Upper lobe of left lung (tissue), 6 donors: ENCODE measurements around the gene RPS6KA2. TPM values are rescaled to one million over a fixed set of nuclear protein-coding genes. Genes with fewer than 3 reads are reported as not detected.

ENCODE experiments used
- ATAC-seq, 2 donors: fragments of 200-7000 bp; cut with Tn5 transposase; one replicate each; pipeline ENCODE4 v1.9.1; 2022; ENCODE audit warnings: mild to moderate bottlenecking in 2 of 2, moderate library complexity in 2 of 2; ENCODE audit not compliant: low FRiP score in 2 of 2
- DNase-seq, 2 donors: peaks; one replicate each; pipeline ENCODE4 v3.0.0-alpha.2; 2019 to 2020
- H3K27ac ChIP-seq, 4 donors: fragments of 200-600 bp; sonication (generic); one replicate each; pipeline ENCODE4 v1.5.1; 2016 to 2019
- H3K27me3 ChIP-seq, 4 donors: fragments of 200-600 bp; sonication (generic); one replicate each; pipeline ENCODE4 v1.5.1; 2017 to 2019
- H3K36me3 ChIP-seq, 4 donors: fragments of 200-600 bp; sonication (generic); one replicate each; pipeline ENCODE4 v1.5.1; 2016 to 2019
- H3K4me1 ChIP-seq, 4 donors: fragments of 200-600 bp; sonication (generic); one replicate each; pipeline ENCODE4 v1.5.1; 2018 to 2019
- H3K4me3 ChIP-seq, 4 donors: fragments of 200-600 bp; sonication (generic); one replicate each; pipeline ENCODE4 v1.5.1; 2017 to 2019; ENCODE audit warnings: mild to moderate bottlenecking in 2 of 4, moderate library complexity in 1 of 4
- H3K9me3 ChIP-seq, 4 donors: fragments of 200-600 bp; sonication (generic); one replicate each; pipeline ENCODE4 v1.5.1; 2018 to 2019
- CTCF ChIP-seq, 6 experiments: fragments of 450-650 bp in 4 of 6; fragments of 200-600 bp in 2 of 6; sonication (generic) in 2 of 6; IDR thresholded peaks; one replicate each; pipeline ENCODE4 v1.5.1; 2016 to 2019; ENCODE audit warnings: antibody characterized with exemption in 6 of 6
- EP300 ChIP-seq, 4 donors: sonication (generic); formaldehyde crosslinking; IDR thresholded peaks; one replicate each; pipeline ENCODE4 v1.5.1; 2017; ENCODE audit warnings: antibody characterized with exemption in 4 of 4, control low read depth in 2 of 4
- POLR2A ChIP-seq, 4 donors: fragments of 450-650 bp; IDR thresholded peaks; one replicate each; pipeline ENCODE4 v1.5.1; 2016 to 2017; ENCODE audit warnings: antibody characterized with exemption in 4 of 4, mild to moderate bottlenecking in 2 of 4
- POLR2AphosphoS5 ChIP-seq, 2 donors: sonication (generic); formaldehyde crosslinking; IDR thresholded peaks; one replicate each; pipeline ENCODE4 v1.5.1; 2017; ENCODE audit warnings: antibody characterized with exemption in 2 of 2
- WGBS, 2 donors: methylation state at CpG; one replicate each; pipeline ENCODE4 v1.1.5; 2017 to 2018; 5-methylcytosine and 5-hydroxymethylcytosine counted together
- total RNA-seq, 6 donors: library from RNA; depleted of rRNA in 4 of 6; stranded (reverse); fragments of >200 nt in 4 of 6; gene quantifications; one replicate each; pipeline versions ENCODE4 v1.1.0 to v1.2.1, GENCODE V29; 2016 to 2021
- donor health status: DM: no; HTN: no; CAD: no; lungs with moderate emphysema.
- donor health status: DM: no; HTN: yes; CAD: no; lungs with severe emphysema.

The RPS6KA2 gene
- total RNA-seq, 6 donors from 2014 or later: 101 to 233 (median 168) TPM

DNA sequence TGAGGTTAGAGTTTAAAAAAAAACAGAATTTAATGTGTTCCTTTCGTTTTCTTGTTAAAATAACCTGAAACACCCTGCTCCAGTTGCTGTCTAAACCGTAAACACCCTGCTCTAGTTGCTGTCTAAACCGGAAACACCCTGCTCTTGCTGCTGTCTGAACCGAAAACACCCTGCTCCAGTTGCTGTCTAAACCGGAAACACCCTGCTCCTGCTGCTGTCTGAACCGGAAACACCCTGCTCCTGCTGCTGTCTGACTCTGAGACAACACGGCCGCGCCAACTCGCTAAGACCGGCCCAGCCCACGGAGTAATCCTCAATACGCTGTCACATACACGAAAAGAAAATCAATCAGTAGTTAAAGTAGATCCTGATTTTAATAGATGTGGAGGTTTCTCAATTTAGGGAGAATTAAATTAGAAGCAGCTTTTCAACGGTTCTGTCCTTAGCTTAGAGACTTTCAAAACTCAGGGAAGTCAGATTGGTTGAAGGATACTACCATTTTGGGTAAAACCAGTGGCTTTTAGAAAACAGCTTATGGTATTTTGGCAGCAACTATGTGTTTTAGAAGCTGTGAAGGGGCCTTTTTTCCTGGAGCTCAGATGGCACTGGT is 138.9 kb downstream of the RPS6KA2 start:
- Histone ChIP-seq H3K27ac (peak overlapping the region; percentile 70 to 73 (median 72)), H3K4me3 (no peak overlapping the region), H3K9me3 (no peaks in the 10 kb centered on the region), H3K36me3 (peaks cover 3 to 80% (median 31%) of the 10 kb centered on the region in 4 donors), H3K27me3 (no peaks in the 10 kb centered on the region), H3K4me1 (peaks cover 21 to 36% (median 26%) of the 10 kb centered on the region in 4 donors)
- peak in 1 of 2 donors; percentile 79 for DNase-seq
- ATAC-seq: peak; percentile 60 to 70
- 30 to 46% methylated on average over 15 of the region's 15 CpGs for WGBS, 2 donors
- TF ChIP-seq POLR2AphosphoS5 (IDR thresholded peaks at IDR 0.05): peak; percentile 38 to 75
- peak in 1 of 4 donors; percentile 35 for TF ChIP-seq POLR2A (IDR thresholded peaks at IDR 0.05)
- TF ChIP-seq EP300 (IDR thresholded peaks at IDR 0.05): no peak

- Histone ChIP-seq H3K36me3 (peaks cover 0 to 85% (median 38%) of the 10 kb centered on the region in 4 donors), H3K4me3 (no peak overlapping the region), H3K27ac (peak overlapping the region in 2 of 4 donors; percentile 72), H3K4me1 (peaks cover 21 to 36% (median 26%) of the 10 kb centered on the region in 4 donors), H3K27me3 (no peaks in the 10 kb centered on the region), H3K9me3 (no peaks in the 10 kb centered on the region)
- WGBS, 2 donors: 93 to 94% methylated on average over 11 of the region's 11 CpGs
- no peak for ATAC-seq
- DNase-seq: no peak
- no peak for TF ChIP-seq EP300 (IDR thresholded peaks at IDR 0.05)
- no peak for TF ChIP-seq POLR2A (IDR thresholded peaks at IDR 0.05)
- no peak for TF ChIP-seq CTCF (IDR thresholded peaks at IDR 0.05)
- no peak for TF ChIP-seq POLR2AphosphoS5 (IDR thresholded peaks at IDR 0.05)
Observed at GRCh38 chr6:166487148-166487547, 139.9 kb downstream of the RPS6KA2 start.

GRCh38 chr6:166486536-166486880 is 140.5 kb downstream of the RPS6KA2 start:
- Histone ChIP-seq H3K4me3 (no peak overlapping the region), H3K4me1 (peaks cover 14 to 35% (median 25%) of the 10 kb centered on the region in 4 donors), H3K27me3 (no peaks in the 10 kb centered on the region), H3K9me3 (no peaks in the 10 kb centered on the region), H3K36me3 (peaks cover 1 to 85% (median 44%) of the 10 kb centered on the region in 4 donors), H3K27ac (no peak overlapping the region)
- WGBS, 2 donors: 95 to 96% methylated on average over 5 to 9 of the region's 9 CpGs
- DNase-seq (no peak), ATAC-seq (no peak)
- TF ChIP-seq POLR2A (IDR thresholded peaks at IDR 0.05) (no peak), POLR2AphosphoS5 (IDR thresholded peaks at IDR 0.05) (no peak), CTCF (IDR thresholded peaks at IDR 0.05) (no peak), EP300 (IDR thresholded peaks at IDR 0.05) (no peak)

DNA sequence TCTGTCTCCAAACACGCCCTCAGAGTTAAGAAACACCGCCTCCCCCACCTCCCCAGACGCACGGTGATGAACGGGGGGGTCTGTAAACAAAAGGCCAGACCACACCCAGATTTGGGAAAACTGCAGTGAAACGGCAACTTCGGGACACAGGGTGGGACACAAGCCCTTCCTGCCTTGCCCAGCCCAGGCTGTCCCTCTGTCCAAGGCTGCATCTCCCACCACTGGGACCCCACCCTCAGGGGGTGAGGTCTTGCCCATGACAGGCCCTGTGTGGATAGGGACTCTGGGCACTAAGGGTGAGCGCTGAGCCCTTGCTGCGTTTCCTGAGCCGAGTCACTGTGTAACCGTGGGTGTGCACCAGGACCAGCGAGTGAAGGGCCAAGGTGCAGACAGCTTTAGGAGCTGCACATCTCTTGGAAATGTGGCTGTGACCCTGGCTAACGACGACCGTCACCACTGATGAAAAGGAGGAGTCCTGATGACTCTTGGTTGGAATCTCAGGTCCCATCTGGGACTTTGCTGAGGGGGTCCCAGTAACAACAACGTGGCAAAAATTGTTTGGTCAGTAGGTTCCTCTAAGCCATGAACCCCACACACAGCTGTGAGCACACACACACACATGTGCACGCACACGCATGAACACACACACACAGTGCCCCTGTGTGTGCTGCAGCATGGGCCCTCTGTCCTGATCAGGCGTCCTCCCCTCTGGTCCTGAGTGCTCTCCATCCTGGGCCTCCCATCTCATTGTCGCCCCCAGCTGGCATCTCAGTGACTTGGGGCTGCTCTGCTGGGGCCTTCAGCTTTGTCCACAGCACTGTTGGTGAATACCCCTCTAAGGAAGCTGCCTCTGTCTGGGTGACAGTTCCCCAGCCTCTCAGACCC is 141.2 kb downstream of the RPS6KA2 start:
- Histone ChIP-seq H3K27me3 (no peaks in the 10 kb centered on the region), H3K9me3 (no peaks in the 10 kb centered on the region), H3K4me1 (peaks cover 8 to 29% (median 19%) of the 10 kb centered on the region in 4 donors), H3K36me3 (peaks cover 5 to 85% (median 46%) of the 10 kb centered on the region in 4 donors), H3K27ac (no peak overlapping the region), H3K4me3 (no peak overlapping the region)
- WGBS, 2 donors: 83 to 91% methylated on average over 15 to 20 of the region's 20 CpGs
- no peak for TF ChIP-seq CTCF (IDR thresholded peaks at IDR 0.05)
- no peak for TF ChIP-seq POLR2A (IDR thresholded peaks at IDR 0.05)
- no peak for TF ChIP-seq POLR2AphosphoS5 (IDR thresholded peaks at IDR 0.05)
- no peak for TF ChIP-seq EP300 (IDR thresholded peaks at IDR 0.05)
- DNase-seq (no peak), ATAC-seq (no peak)

DNA sequence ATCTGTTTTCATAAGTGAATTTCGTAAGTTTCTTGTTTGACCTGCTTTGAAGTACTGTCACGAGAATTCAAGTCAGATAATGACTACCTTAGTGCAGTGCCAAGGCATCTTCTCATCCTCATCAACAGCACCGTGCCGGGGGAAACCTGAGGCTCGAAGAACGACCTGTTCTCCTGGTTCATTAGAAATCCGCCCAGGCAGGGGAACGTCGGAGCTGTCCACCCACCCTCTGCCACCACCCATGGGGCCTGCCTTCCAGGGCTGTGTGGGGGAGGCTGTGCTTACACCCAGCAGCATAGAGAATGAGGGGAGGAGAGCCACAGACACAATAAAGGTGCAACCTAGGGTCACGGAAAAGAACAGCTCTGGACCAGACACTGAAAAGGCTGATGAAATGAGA is 142.2 kb downstream of the RPS6KA2 start:
- Histone ChIP-seq H3K27ac (no peak overlapping the region), H3K27me3 (no peaks in the 10 kb centered on the region), H3K9me3 (no peaks in the 10 kb centered on the region), H3K4me1 (peaks cover 7 to 19% (median 13%) of the 10 kb centered on the region in 4 donors), H3K36me3 (peaks cover 5 to 83% (median 47%) of the 10 kb centered on the region in 4 donors), H3K4me3 (no peak overlapping the region)
- DNase-seq (no peak), ATAC-seq (no peak)
- 84 to 85% methylated on average over 10 of the region's 10 CpGs for WGBS, 2 donors
- TF ChIP-seq CTCF (IDR thresholded peaks at IDR 0.05): no peak
- TF ChIP-seq POLR2AphosphoS5 (IDR thresholded peaks at IDR 0.05): no peak
- no peak for TF ChIP-seq EP300 (IDR thresholded peaks at IDR 0.05)
- TF ChIP-seq POLR2A (IDR thresholded peaks at IDR 0.05): no peak
